AG09319 (cell line): Measurements from ENCODE around the gene IGLL1.

Experiments used
- DNase-seq: peaks from one replicate; pipeline ENCODE4 v3.0.0-alpha.2; 2010; ENCODE audit warnings: low read depth; ENCODE audit errors: extremely low read depth
- CTCF ChIP-seq: IDR thresholded peaks from 2 replicates; pipeline ENCODE4 v1.5.1; 2011; ENCODE audit warnings: low read depth, mild to moderate bottlenecking, inconsistent platforms, low read length, moderate library complexity

The IGLL1 gene

GRCh38 chr22:23555118-23555517 is 25.0 kb downstream of the IGLL1 start:
- no peak for TF ChIP-seq CTCF
- DNase-seq: no peak

GRCh38 chr22:23553924-23554870 is 25.9 kb downstream of the IGLL1 start:
- TF ChIP-seq CTCF: no peak
- DNase-seq: no peak

GRCh38 chr22:23553438-23553837 is 26.7 kb downstream of the IGLL1 start:
- no peak for DNase-seq
- TF ChIP-seq CTCF: no peak

- TF ChIP-seq CTCF: no peak
These were observed 27.5 kb downstream of the IGLL1 start for GRCh38 chr22:23552573-23552972.

GRCh38 chr22:23551385-23551784 is 28.7 kb downstream of the IGLL1 start:
- DNase-seq: no peak
- no peak for TF ChIP-seq CTCF

More at GRCh38 chr22:23552573-23552972, 27.5 kb downstream of the IGLL1 start:
- DNase-seq: no peak

- TF ChIP-seq CTCF: no peak
- DNase-seq: no peak
These were observed 29.9 kb downstream of the IGLL1 start for GRCh38 chr22:23550049-23550650.

- no peak for DNase-seq
- no peak for TF ChIP-seq CTCF
These were observed 30.9 kb downstream of the IGLL1 start for GRCh38 chr22:23549198-23549595.
